Measurements from ENCODE around the gene TAS2R60. TPM values are rescaled to one million over a fixed set of nuclear protein-coding genes. Genes with fewer than 3 reads are reported as not detected.

The TAS2R60 gene
- total and polyA plus RNA-seq, 2 experiments from 2014 or later = 0.37 to 4.0 TPM

- TF ChIP-seq POLR2AphosphoS5 (IDR thresholded peaks at IDR 0.05; ENCODE audit: low read depth) (no peak), CTCF (conservative IDR thresholded peaks at IDR 0.05; ENCODE audit: low read depth in 2 of 2) (no peak), EZH2phosphoT487 (IDR thresholded peaks at IDR 0.05; ENCODE audit: unreplicated experiment) (no peak), ZNF331 (CRISPR knock-in tag; IDR thresholded peaks at IDR 0.05; ENCODE audit: low read depth) (no peak)
- Mint-ChIP-seq H3K36me3 (ENCODE audit: low read depth) (peaks cover 2% of the 10 kb centered on the region; the same call in 1 of the 3 replicates), H3K9me3 (no peaks in the 10 kb centered on the region), H3K4me1 (peaks cover 24% of the 10 kb centered on the region), H3K27me3 (ENCODE audit: insufficient read depth, low read depth, poor library complexity) (no peaks in the 10 kb centered on the region), H3K27ac (no peak overlapping the region), H3K4me3 (no peak overlapping the region)
- no peak for DNase-seq (ENCODE audit: low spot score)
- H3K27me3 ChIP-seq (ENCODE audit: insufficient read depth) = no peaks in the 10 kb centered on the region
- H3K4me2 ChIP-seq = no peak overlapping the region
- H3K27ac ChIP-seq (ENCODE audit: low read depth) = no peak overlapping the region
- H3K9me2 ChIP-seq (ENCODE audit: insufficient read depth) = peaks cover 23% of the 10 kb centered on the region; the same call in 1 of the 2 replicates
- H3K36me3 ChIP-seq (ENCODE audit: insufficient read depth) = no peaks in the 10 kb centered on the region
- H3K4me1 ChIP-seq (ENCODE audit: insufficient read depth) = peaks cover 14% of the 10 kb centered on the region
- H2AFZ ChIP-seq = no peak overlapping the region
- no peaks in the 10 kb centered on the region for H4K20me1 ChIP-seq (replicated peaks; ENCODE audit: insufficient read depth)
- H3F3A ChIP-seq (replicated peaks; ENCODE audit: low read depth) = no peaks in the 10 kb centered on the region
- H3K4me3 ChIP-seq = no peak overlapping the region
- no peaks in the 10 kb centered on the region for H3K79me2 ChIP-seq (replicated peaks; ENCODE audit: insufficient read depth)
- no peak for ATAC-seq
These were observed 3.4 kb upstream of the TAS2R60 start for GRCh38 chr7:143439866-143440265.

- peaks cover 10% of the 10 kb centered on the region; the same call in 1 of the 2 replicates for H3K4me1 ChIP-seq (ENCODE audit: insufficient read depth)
- Mint-ChIP-seq H3K27ac (no peak overlapping the region), H3K4me3 (no peak overlapping the region), H3K9me3 (no peaks in the 10 kb centered on the region), H3K36me3 (ENCODE audit: low read depth) (no peaks in the 10 kb centered on the region), H3K27me3 (ENCODE audit: insufficient read depth, low read depth, poor library complexity) (no peaks in the 10 kb centered on the region), H3K4me1 (no peaks in the 10 kb centered on the region)
- H3K9me2 ChIP-seq (ENCODE audit: insufficient read depth) = 0 out of 2 replicates have a peak, but pooled peaks cover 13% of the 10 kb centered on the region
- no peak overlapping the region for H3K4me3 ChIP-seq
- no peak overlapping the region for H3K4me2 ChIP-seq
- DNase-seq (ENCODE audit: low spot score) (no peak), ATAC-seq (no peak)
- H3F3A ChIP-seq (replicated peaks; ENCODE audit: low read depth) = no peaks in the 10 kb centered on the region
- no peaks in the 10 kb centered on the region for H3K36me3 ChIP-seq (ENCODE audit: insufficient read depth)
- H2AFZ ChIP-seq = no peak overlapping the region
- H4K20me1 ChIP-seq (replicated peaks; ENCODE audit: insufficient read depth) = no peaks in the 10 kb centered on the region
- H3K27ac ChIP-seq (ENCODE audit: low read depth) = no peak overlapping the region
- H3K27me3 ChIP-seq (ENCODE audit: insufficient read depth) = no peaks in the 10 kb centered on the region
- H3K79me2 ChIP-seq (replicated peaks; ENCODE audit: insufficient read depth) = no peaks in the 10 kb centered on the region
- TF ChIP-seq POLR2AphosphoS5 (IDR thresholded peaks at IDR 0.05; ENCODE audit: low read depth) (no peak), REST (IDR thresholded peaks at IDR 0.05; ENCODE audit: unreplicated experiment) (no peak), ZNF114 (CRISPR knock-in tag; IDR thresholded peaks at IDR 0.05) (no peak), NANOG (IDR thresholded peaks at IDR 0.05; ENCODE audit: borderline replicate concordance) (no peak), STAT1 (IDR thresholded peaks at IDR 0.05; ENCODE audit: unreplicated experiment) (no peak), EZH2 (IDR thresholded peaks at IDR 0.05; ENCODE audit: low read depth, unreplicated experiment) (no peak), CTCF (conservative IDR thresholded peaks at IDR 0.05; ENCODE audit: low read depth in 2 of 2) (no peak), JUNB (IDR thresholded peaks at IDR 0.05; ENCODE audit: unreplicated experiment) (no peak), ETS1 (IDR thresholded peaks at IDR 0.05) (no peak), EZH2phosphoT487 (IDR thresholded peaks at IDR 0.05; ENCODE audit: unreplicated experiment) (no peak), ZNF331 (CRISPR knock-in tag; IDR thresholded peaks at IDR 0.05; ENCODE audit: low read depth) (no peak), CREB1 (CRISPR knock-in tag; IDR thresholded peaks at IDR 0.05; ENCODE audit: low read depth) (no peak)
These were observed 970 bp downstream of the TAS2R60 start for GRCh38 chr7:143444063-143444782.
